Nephron (organoid): ENCODE measurements around the gene ETV3.

Source experiments
- H3K27ac Mint-ChIP-seq, 3 experiments: 2 replicates each; pipeline ENCODE4 v1.8.0; 2020; ENCODE audit warnings: mixed read lengths in 3 of 3, mild to moderate bottlenecking in 2 of 3, moderate library complexity in 1 of 3
- H3K27me3 Mint-ChIP-seq: 2 replicates; pipeline ENCODE4 v1.8.0; 2021; ENCODE audit warnings: low read depth, mild to moderate bottlenecking, moderate library complexity, mixed read lengths
- H3K36me3 Mint-ChIP-seq: 2 replicates; pipeline ENCODE4 v1.8.0; 2020; ENCODE audit warnings: low read depth, mixed read lengths
- H3K4me1 Mint-ChIP-seq: 2 replicates; pipeline ENCODE4 v1.8.0; 2020; ENCODE audit warnings: mixed read lengths
- H3K4me3 Mint-ChIP-seq, 3 experiments: 2 replicates each; pipeline ENCODE4 v1.8.0; 2020; ENCODE audit warnings: mild to moderate bottlenecking in 3 of 3, mixed read lengths in 3 of 3, moderate library complexity in 2 of 3
- H3K9me3 Mint-ChIP-seq: 2 replicates; pipeline ENCODE4 v1.8.0; 2020; ENCODE audit warnings: mixed read lengths
- TF ChIP-seq, protein P1 (sequence below), 3 experiments: fragments of 200-600 bp; sonication (generic); IDR thresholded peaks; one replicate each; pipeline ENCODE4 v1.5.0; 2021; ENCODE audit warnings: antibody characterized with exemption in 3 of 3; ENCODE audit not compliant: unreplicated experiment in 3 of 3

Gene ETV3

DNA sequence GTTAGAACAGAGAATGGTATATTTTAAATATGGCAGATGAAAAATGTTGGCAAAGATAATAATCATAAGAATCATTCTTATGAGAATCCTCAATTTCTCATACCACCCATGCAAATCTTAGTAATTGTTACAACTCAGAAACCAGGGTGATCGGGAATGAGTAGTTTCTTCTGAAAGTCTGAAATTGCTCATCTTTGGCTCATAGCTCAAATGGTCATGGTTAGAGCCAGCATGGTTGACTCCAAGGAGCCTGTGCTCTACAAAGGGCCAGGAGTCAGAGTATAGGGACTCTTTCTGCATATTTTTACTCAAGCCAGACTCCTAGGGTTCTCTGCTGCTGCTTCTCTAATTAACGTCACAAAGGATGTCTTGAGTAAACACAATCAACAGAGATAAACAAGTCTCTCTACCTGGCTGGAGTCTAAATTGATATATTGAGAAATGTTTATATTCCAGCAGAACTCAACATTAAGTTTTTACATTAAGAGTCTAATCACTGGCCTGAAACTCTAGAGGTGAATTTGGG, 1.9 kb upstream of the ETV3 start:
- TF ChIP-seq, protein P1, sequence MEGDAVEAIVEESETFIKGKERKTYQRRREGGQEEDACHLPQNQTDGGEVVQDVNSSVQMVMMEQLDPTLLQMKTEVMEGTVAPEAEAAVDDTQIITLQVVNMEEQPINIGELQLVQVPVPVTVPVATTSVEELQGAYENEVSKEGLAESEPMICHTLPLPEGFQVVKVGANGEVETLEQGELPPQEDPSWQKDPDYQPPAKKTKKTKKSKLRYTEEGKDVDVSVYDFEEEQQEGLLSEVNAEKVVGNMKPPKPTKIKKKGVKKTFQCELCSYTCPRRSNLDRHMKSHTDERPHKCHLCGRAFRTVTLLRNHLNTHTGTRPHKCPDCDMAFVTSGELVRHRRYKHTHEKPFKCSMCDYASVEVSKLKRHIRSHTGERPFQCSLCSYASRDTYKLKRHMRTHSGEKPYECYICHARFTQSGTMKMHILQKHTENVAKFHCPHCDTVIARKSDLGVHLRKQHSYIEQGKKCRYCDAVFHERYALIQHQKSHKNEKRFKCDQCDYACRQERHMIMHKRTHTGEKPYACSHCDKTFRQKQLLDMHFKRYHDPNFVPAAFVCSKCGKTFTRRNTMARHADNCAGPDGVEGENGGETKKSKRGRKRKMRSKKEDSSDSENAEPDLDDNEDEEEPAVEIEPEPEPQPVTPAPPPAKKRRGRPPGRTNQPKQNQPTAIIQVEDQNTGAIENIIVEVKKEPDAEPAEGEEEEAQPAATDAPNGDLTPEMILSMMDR (IDR thresholded peaks at IDR 0.05; ENCODE audit: unreplicated experiment in 3 of 3), result no peak
- Mint-ChIP-seq H3K4me3 (peak overlapping the region; percentile 37 to 98 (median 92)), H3K27me3 (no peaks in the 10 kb centered on the region), H3K36me3 (peaks cover 15% of the 10 kb centered on the region), H3K9me3 (no peaks in the 10 kb centered on the region), H3K4me1 (peaks cover 59% of the 10 kb centered on the region), H3K27ac (peak overlapping the region; percentile 99 to 100 (median 99))

DNA sequence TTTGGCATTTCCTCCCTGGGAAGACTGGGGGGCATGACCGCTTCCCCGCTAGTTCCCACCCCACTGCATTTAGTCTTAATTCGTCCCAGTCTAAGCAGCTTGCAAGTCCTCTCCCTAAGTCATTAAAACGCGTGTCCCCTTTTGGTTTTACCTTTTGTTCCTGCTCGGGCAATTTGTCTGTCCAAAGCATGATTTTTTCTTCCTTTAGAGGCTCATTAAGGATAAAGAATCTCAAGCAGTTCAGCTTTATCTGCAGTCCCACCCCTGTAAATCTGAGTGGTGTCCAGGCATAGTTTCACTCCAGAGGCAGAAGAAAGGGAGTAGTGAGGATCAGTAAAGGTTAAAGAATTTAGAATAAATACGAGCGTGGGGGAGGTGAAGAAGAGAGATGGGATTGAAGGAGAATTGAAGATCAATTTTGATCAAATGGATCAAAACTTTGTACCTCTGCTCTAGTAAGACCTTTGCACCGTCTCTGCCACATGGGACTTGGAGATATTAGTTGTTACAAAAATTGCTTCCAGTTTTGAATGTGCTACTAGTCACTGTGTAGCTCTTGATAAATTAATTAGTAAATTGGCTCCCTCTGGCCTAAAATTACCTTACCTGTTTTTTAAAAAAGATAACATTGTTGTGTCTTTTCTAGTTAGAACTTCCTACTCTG, 989 bp upstream of the ETV3 start:
- H3K27ac Mint-ChIP-seq, result peak overlapping the region; percentile 99 to 100 (median 99)
- H3K36me3 Mint-ChIP-seq, result peaks cover 23% of the 10 kb centered on the region
- H3K27me3 Mint-ChIP-seq, result no peaks in the 10 kb centered on the region
- TF ChIP-seq, protein P1 (IDR thresholded peaks at IDR 0.05; ENCODE audit: unreplicated experiment in 3 of 3), result no peak
- H3K4me3 Mint-ChIP-seq, result peak overlapping the region; percentile 91 to 98 (median 92)
- H3K4me1 Mint-ChIP-seq, result peaks cover 52% of the 10 kb centered on the region
- no peaks in the 10 kb centered on the region for H3K9me3 Mint-ChIP-seq

DNA sequence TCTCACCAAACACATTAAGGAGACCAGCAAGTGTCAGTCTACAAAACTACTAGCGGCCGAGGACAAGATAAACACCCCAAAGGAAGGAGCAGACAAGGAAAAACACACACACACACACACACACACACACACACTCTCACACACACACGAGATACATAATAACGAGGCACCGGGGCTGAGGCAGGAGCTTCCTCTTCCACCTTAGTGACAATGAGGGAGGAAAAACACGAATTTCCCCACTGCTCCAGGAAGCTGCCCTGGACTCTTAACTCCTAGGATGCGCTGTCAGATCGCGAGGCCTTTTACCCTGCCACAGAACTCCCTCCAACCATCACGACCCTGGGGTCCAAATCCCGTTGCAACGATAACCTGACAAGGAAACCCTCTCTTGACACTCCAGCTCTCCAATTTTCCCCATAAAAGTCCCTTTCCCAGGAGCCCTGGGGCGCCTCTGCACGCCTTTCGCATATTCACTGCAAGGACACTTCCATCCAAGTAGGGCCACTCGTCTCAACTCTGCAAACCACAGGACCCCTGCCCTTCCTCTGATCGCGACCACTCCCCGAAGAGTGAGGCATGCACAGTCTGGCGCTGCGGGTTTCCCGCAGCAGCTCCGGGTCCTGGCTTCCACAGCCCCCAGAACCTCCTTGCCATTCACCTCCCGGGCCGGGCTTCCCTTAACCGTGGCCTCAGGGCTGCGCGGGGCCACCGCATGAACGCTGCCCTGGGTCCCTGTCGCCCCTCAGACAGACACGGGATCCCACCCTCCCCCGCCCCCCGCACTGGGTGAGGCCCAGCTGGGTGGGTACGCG, 581 bp downstream of the ETV3 start:
- TF ChIP-seq, protein P1 (IDR thresholded peaks at IDR 0.05; ENCODE audit: unreplicated experiment in 3 of 3), result no peak
- Mint-ChIP-seq H3K4me3 (peak overlapping the region; percentile 92 to 98 (median 98)), H3K27me3 (no peaks in the 10 kb centered on the region), H3K9me3 (no peaks in the 10 kb centered on the region), H3K36me3 (peaks cover 39% of the 10 kb centered on the region), H3K4me1 (peaks cover 39% of the 10 kb centered on the region), H3K27ac (peak overlapping the region; percentile 97 to 100 (median 99))

DNA sequence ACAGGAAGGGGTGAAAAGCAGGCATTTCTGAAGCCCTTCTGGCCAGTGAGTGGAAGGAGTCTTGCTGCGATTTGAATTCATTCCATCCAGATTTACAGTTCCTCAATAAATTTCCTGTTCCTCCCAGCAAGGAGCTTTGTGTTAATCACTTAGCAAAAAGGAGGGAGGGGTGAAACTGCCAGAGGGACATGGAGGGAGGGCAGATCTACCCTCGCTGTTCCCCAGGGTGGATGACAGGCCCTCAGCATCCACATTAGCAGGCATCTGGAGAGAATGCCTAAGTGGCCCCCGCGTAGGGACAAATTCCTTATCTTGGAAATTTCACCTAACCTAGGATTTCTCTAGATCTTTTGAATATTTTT, 1.2 kb downstream of the ETV3 start:
- Mint-ChIP-seq H3K36me3 (peaks cover 45% of the 10 kb centered on the region), H3K27me3 (no peaks in the 10 kb centered on the region), H3K4me3 (peak overlapping the region; percentile 92 to 98 (median 98)), H3K27ac (peak overlapping the region; percentile 97 to 100 (median 99)), H3K4me1 (peaks cover 38% of the 10 kb centered on the region), H3K9me3 (no peaks in the 10 kb centered on the region)
- TF ChIP-seq, protein P1 (IDR thresholded peaks at IDR 0.05; ENCODE audit: unreplicated experiment in 3 of 3), result no peak

DNA sequence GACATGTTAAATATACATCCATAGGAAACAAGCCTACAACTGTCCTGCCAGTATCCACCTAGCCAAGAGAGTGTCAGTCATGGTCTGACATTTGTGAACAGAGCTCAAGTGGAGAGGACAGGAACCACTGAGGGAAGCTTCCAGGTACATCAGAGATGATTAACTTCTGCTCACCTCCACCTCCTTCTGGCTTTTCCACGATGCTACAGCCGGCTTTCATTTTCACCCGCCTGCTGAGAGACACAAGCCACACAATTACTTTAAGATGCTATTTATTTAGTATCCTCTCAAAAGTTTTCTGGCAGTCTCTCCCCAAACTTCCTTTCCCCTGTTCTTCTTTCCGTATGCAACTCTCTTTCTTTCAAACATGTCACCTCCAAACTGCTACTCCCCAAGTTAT, 2.1 kb downstream of the ETV3 start:
- Mint-ChIP-seq H3K9me3 (no peaks in the 10 kb centered on the region), H3K4me1 (peaks cover 38% of the 10 kb centered on the region), H3K4me3 (peak overlapping the region; percentile 92 to 98 (median 98)), H3K27ac (peak overlapping the region; percentile 97 to 100 (median 99)), H3K36me3 (peaks cover 53% of the 10 kb centered on the region), H3K27me3 (no peaks in the 10 kb centered on the region)
- TF ChIP-seq, protein P1 (IDR thresholded peaks at IDR 0.05; ENCODE audit: unreplicated experiment in 3 of 3), result no peak
